ENCODE data around the gene ELMO2. TPM values are rescaled to one million over a fixed set of nuclear protein-coding genes. Genes with fewer than 3 reads are reported as not detected.

ELMO2 gene
- total RNA-seq, 2 donors from 2014 or later = 35.0 to 37.6 TPM

DNA sequence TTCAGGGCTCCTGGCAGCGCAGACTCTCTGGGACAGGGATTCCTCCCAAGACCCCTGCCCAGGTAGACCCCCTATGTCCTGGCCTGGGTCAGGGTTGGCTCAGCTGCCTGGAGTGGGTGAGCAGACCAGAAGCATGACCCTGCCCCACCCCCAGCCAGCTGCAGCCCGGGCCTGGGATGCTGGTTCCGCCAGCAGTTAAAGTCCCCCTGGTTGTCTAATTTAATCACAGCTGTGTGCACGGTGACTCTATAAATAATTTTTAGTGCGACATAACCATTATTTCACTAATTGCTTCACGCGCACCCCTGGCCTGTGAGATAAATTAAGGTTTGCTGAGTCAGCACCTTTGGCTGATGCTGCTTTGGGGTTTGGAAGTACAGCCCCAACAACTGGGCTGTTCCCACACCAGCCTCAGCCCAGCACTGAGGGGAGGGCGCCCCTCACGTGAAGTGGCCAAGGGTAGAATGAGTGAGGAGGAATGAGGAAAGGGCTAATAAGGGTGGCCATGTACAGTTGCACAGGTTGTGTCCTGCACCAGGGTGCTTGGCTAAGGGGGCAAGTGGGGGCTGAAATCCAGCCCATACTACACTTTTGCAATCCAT lies 72.0 kb downstream of the ELMO2 start:
- no peaks in the 10 kb centered on the region for H3K27me3 ChIP-seq
- no peak for ATAC-seq
- WGBS, 2 donors = 44 to 59% methylated on average over 8 of the region's 9 CpGs
- H3K27ac ChIP-seq = no peak overlapping the region
- H3K4me1 ChIP-seq = peaks cover 26% of the 10 kb centered on the region
- no peaks in the 10 kb centered on the region for H3K36me3 ChIP-seq (replicated peaks in 1 of 2; ENCODE audit: insufficient read depth in 1 of 2, low read depth in 2 of 2)
- TF ChIP-seq POLR2A (IDR thresholded peaks at IDR 0.05) = no peak
- TF ChIP-seq, protein P1, sequence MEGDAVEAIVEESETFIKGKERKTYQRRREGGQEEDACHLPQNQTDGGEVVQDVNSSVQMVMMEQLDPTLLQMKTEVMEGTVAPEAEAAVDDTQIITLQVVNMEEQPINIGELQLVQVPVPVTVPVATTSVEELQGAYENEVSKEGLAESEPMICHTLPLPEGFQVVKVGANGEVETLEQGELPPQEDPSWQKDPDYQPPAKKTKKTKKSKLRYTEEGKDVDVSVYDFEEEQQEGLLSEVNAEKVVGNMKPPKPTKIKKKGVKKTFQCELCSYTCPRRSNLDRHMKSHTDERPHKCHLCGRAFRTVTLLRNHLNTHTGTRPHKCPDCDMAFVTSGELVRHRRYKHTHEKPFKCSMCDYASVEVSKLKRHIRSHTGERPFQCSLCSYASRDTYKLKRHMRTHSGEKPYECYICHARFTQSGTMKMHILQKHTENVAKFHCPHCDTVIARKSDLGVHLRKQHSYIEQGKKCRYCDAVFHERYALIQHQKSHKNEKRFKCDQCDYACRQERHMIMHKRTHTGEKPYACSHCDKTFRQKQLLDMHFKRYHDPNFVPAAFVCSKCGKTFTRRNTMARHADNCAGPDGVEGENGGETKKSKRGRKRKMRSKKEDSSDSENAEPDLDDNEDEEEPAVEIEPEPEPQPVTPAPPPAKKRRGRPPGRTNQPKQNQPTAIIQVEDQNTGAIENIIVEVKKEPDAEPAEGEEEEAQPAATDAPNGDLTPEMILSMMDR (IDR thresholded peaks at IDR 0.05) = no peak
- intact Hi-C loops (cut with DNase I) = no loop called here
- H3K9me3 ChIP-seq = no peaks in the 10 kb centered on the region
- no peak for DNase-seq
- H3K4me3 ChIP-seq = no peak overlapping the region

DNA sequence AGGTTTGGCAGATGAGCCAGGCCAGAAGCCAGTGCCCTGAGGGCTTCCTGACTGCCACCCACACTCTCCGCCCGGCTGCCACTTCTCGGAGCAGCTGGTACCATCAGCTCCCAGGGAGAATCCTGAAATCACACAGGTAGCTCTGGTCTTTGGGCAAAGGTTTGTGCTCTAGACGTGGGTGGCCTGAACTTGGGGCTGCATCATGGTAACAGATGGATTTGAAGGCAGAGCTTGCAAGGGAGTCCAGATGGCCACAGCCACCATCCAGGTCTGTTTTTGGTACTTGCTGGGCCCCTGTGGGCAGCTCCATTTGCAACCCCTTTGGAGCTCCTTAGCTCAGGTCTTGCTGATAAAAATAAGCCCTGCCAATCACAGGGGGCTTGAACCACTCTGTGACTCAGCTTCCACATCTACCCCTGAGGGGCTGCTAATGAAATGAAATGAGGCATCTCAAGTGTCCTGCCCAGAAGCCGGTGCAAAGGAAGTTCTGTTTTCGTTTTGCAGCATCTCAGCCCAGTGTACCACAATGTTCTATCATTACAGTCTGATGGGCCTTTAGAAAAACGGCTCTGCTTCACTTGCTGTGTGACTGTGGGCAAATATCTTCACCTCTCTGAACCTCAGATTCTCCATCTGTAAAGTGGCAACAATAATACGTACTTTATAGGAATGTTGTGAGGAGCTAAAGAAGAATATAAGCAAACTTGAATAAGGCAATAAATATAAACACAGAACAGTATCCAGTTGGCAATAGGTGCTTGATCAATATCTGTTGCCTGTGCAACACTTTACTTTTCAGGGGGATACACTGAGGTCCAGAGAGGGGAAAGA lies 73.0 kb downstream of the ELMO2 start:
- WGBS, 2 donors = 82 to 85% methylated on average over 7 to 8 of the region's 8 CpGs
- H3K4me1 ChIP-seq = peaks cover 32% of the 10 kb centered on the region
- TF ChIP-seq POLR2A (IDR thresholded peaks at IDR 0.05) = no peak
- TF ChIP-seq, protein P1 (IDR thresholded peaks at IDR 0.05) = no peak
- intact Hi-C loops (cut with DNase I) = no loop called here
- H3K9me3 ChIP-seq = no peaks in the 10 kb centered on the region
- H3K4me3 ChIP-seq = no peak overlapping the region
- ATAC-seq = no peak
- no peak for DNase-seq
- no peaks in the 10 kb centered on the region for H3K27me3 ChIP-seq
- H3K27ac ChIP-seq = no peak overlapping the region
- H3K36me3 ChIP-seq (replicated peaks in 1 of 2; ENCODE audit: insufficient read depth in 1 of 2, low read depth in 2 of 2) = no peaks in the 10 kb centered on the region

- no peak for DNase-seq
- Histone ChIP-seq H3K36me3 (replicated peaks in 1 of 2; ENCODE audit: insufficient read depth in 1 of 2, low read depth in 2 of 2) (no peaks in the 10 kb centered on the region), H3K27me3 (no peaks in the 10 kb centered on the region), H3K4me3 (no peak overlapping the region), H3K27ac (no peak overlapping the region), H3K9me3 (no peaks in the 10 kb centered on the region), H3K4me1 (peaks cover 32% of the 10 kb centered on the region)
- TF ChIP-seq, protein P1 (IDR thresholded peaks at IDR 0.05) = no peak
- TF ChIP-seq POLR2A (IDR thresholded peaks at IDR 0.05) = no peak
- intact Hi-C loops (cut with DNase I) = no loop called here
- WGBS, 2 donors = 80 to 82% methylated on average over 8 to 12 of the region's 12 CpGs
- no peak for ATAC-seq
Measured at GRCh38 chr20:46332373-46333160, 73.8 kb downstream of the ELMO2 start.

DNA sequence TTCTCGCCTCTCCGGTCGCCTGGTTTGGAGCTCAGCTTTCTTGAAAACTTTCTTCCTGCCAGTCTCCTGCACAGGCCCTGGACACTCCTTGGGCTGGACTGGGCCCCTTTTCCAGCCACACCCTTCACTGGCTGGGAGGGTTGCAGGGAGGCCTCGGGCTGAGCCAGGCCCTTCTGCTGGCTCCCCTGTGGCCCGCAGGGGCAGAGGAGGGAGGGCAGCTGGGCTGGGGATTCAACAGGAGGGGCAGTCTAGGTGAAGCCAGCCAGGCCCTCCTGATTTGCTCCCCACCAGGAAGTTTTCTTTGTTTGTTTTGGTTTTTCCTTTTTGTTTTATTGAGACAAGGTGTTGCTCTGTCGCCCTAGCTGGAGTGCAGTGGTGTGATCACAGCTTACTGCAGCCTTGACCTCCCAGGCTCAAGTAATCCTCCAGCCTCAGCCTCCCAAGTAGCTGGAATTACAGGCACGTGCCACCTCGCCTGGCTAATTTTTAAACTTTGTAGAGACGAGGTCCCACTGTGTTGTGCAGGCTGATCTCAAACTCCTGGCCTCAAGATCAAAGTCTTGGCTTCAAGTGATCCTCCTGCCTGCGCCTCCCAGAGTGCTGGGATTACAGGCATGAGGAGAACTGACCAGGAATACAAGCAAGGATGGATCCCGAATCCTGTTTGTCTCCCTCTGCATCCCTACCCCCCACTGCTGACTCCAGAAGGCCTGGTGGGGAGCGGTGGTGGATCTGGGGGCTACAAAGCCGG lies 74.6 kb downstream of the ELMO2 start:
- DNase-seq (no peak), ATAC-seq (no peak)
- Histone ChIP-seq H3K36me3 (replicated peaks in 1 of 2; ENCODE audit: insufficient read depth in 1 of 2, low read depth in 2 of 2) (no peaks in the 10 kb centered on the region), H3K9me3 (no peaks in the 10 kb centered on the region), H3K27me3 (no peaks in the 10 kb centered on the region), H3K4me3 (no peak overlapping the region), H3K27ac (no peak overlapping the region), H3K4me1 (peaks cover 32% of the 10 kb centered on the region)
- intact Hi-C loops (cut with DNase I) = no loop called here
- WGBS, 2 donors = 66 to 77% methylated on average over 11 to 13 of the region's 13 CpGs
- TF ChIP-seq POLR2A (IDR thresholded peaks at IDR 0.05) = no peak
- TF ChIP-seq, protein P1 (IDR thresholded peaks at IDR 0.05) = no peak
